ENCODE results near the gene BDKRB2.

The BDKRB2 gene

DNA sequence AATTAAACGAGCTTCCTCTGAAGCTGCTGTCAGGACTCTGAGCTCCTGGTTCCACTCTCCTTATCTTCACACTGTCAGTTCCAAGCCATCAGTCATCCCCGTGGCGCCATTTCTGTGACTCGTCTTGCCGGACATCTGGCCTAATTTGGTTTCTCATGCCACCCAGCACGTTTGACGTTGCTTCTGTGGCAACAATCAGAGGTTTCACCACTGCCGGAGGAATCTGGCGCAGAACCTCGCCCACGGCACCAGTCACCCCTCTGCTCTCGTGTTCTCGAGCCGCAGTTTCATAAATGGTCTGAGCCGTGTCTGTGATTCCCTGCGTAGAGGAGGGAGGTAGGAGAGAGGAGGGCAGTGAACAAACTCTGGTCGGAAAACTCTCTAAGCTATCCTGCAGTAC is 81.0 kb downstream of the BDKRB2 start:
- Histone ChIP-seq H3K4me2 (ENCODE audit: insufficient read depth, low read length) (no peak overlapping the region), H3K79me2 (ENCODE audit: insufficient read depth, low read length) (no peaks in the 10 kb centered on the region), H3K27me3 (ENCODE audit: insufficient read depth, low read length, poor library complexity) (no peaks in the 10 kb centered on the region), H3K9me3 (ENCODE audit: insufficient read depth, low read length, severe bottlenecking) (no peaks in the 10 kb centered on the region), H3K4me3 (ENCODE audit: low read depth in 1 of 2, low read length in 2 of 2) (no peak overlapping the region), H3K4me1 (ENCODE audit: insufficient read depth, low read length) (no peaks in the 10 kb centered on the region), H3K9ac (ENCODE audit: low read depth, low read length) (no peak overlapping the region), H3K36me3 (ENCODE audit: insufficient read depth, low read length) (peaks cover 38% of the 10 kb centered on the region), H2AFZ (ENCODE audit: low read depth, low read length) (no peak overlapping the region), H3K27ac (ENCODE audit: low read length) (no peak overlapping the region), H4K20me1 (ENCODE audit: insufficient read depth, low read length) (no peaks in the 10 kb centered on the region)
- DNase-seq (no peak), ATAC-seq (ENCODE audit: insufficient read depth, low read depth) (no peak)
- TF ChIP-seq EZH2 (IDR thresholded peaks at IDR 0.05; ENCODE audit: borderline replicate concordance, low read depth, low read length, severe bottlenecking): no peak
- TF ChIP-seq, protein P1, sequence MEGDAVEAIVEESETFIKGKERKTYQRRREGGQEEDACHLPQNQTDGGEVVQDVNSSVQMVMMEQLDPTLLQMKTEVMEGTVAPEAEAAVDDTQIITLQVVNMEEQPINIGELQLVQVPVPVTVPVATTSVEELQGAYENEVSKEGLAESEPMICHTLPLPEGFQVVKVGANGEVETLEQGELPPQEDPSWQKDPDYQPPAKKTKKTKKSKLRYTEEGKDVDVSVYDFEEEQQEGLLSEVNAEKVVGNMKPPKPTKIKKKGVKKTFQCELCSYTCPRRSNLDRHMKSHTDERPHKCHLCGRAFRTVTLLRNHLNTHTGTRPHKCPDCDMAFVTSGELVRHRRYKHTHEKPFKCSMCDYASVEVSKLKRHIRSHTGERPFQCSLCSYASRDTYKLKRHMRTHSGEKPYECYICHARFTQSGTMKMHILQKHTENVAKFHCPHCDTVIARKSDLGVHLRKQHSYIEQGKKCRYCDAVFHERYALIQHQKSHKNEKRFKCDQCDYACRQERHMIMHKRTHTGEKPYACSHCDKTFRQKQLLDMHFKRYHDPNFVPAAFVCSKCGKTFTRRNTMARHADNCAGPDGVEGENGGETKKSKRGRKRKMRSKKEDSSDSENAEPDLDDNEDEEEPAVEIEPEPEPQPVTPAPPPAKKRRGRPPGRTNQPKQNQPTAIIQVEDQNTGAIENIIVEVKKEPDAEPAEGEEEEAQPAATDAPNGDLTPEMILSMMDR (IDR thresholded peaks at IDR 0.05; ENCODE audit: borderline replicate concordance, extremely low read depth, low read length, poor library complexity, severe bottlenecking): no peak

DNA sequence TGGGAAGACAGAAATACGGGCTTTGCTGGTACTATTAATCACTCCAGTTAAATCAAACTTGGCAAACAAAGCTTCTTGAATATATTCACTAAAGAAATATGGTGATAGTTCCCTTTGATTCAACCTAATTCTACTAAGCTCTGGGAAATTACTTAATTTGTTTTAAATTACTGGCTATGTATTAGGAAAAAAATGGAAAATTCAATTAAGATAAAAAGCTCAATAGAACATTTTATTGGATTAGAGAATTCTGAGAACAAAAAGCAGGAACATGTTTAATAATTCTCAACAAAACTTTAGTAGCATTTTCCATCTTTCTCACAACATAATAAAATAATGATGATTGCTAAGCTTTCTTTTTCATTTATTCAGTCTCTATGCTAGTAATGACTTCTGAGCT is 81.6 kb downstream of the BDKRB2 start:
- Histone ChIP-seq H2AFZ (ENCODE audit: low read depth, low read length) (no peak overlapping the region), H4K20me1 (ENCODE audit: insufficient read depth, low read length) (no peaks in the 10 kb centered on the region), H3K4me1 (ENCODE audit: insufficient read depth, low read length) (no peaks in the 10 kb centered on the region), H3K36me3 (ENCODE audit: insufficient read depth, low read length) (peaks cover 40% of the 10 kb centered on the region), H3K27me3 (ENCODE audit: insufficient read depth, low read length, poor library complexity) (no peaks in the 10 kb centered on the region), H3K4me2 (ENCODE audit: insufficient read depth, low read length) (no peak overlapping the region), H3K27ac (ENCODE audit: low read length) (no peak overlapping the region), H3K9ac (ENCODE audit: low read depth, low read length) (no peak overlapping the region), H3K9me3 (ENCODE audit: insufficient read depth, low read length, severe bottlenecking) (no peaks in the 10 kb centered on the region), H3K4me3 (ENCODE audit: low read depth in 1 of 2, low read length in 2 of 2) (no peak overlapping the region), H3K79me2 (ENCODE audit: insufficient read depth, low read length) (no peaks in the 10 kb centered on the region)
- ATAC-seq (ENCODE audit: insufficient read depth, low read depth) (no peak), DNase-seq (no peak)
- TF ChIP-seq, protein P1 (IDR thresholded peaks at IDR 0.05; ENCODE audit: borderline replicate concordance, extremely low read depth, low read length, poor library complexity, severe bottlenecking): no peak
- TF ChIP-seq EZH2 (IDR thresholded peaks at IDR 0.05; ENCODE audit: borderline replicate concordance, low read depth, low read length, severe bottlenecking): no peak

DNA sequence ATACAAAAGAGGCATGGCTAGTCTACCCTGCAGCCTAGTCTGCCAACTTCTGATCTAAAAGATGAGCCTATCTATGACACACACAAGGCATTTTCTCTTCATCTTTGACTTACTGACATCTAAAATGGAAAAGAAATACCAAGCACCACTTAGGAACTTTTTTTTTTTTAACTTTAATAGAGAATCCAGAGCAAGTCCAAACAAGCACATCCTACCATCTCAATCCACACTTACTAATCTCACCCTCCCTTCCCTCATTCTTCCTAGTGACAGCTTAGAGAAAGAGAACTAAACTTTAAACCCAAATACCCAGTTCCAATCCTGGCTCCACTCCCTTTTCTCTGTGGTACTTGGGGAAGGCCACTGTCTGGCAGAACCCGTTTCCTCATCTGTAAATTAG is 83.2 kb downstream of the BDKRB2 start:
- no peak overlapping the region for H3K9ac ChIP-seq (ENCODE audit: low read depth, low read length)
- ATAC-seq (ENCODE audit: insufficient read depth, low read depth) (no peak), DNase-seq (no peak)
- no peak overlapping the region for H3K27ac ChIP-seq (ENCODE audit: low read length)
- H3K4me1 ChIP-seq (ENCODE audit: insufficient read depth, low read length): no peaks in the 10 kb centered on the region
- peaks cover 42% of the 10 kb centered on the region for H3K36me3 ChIP-seq (ENCODE audit: insufficient read depth, low read length)
- no peak overlapping the region for H2AFZ ChIP-seq (ENCODE audit: low read depth, low read length)
- H3K4me2 ChIP-seq (ENCODE audit: insufficient read depth, low read length): no peak overlapping the region
- H3K79me2 ChIP-seq (ENCODE audit: insufficient read depth, low read length): no peaks in the 10 kb centered on the region
- no peaks in the 10 kb centered on the region for H3K9me3 ChIP-seq (ENCODE audit: insufficient read depth, low read length, severe bottlenecking)
- H3K27me3 ChIP-seq (ENCODE audit: insufficient read depth, low read length, poor library complexity): no peaks in the 10 kb centered on the region
- TF ChIP-seq, protein P1 (IDR thresholded peaks at IDR 0.05; ENCODE audit: borderline replicate concordance, extremely low read depth, low read length, poor library complexity, severe bottlenecking): no peak
- no peak for TF ChIP-seq EZH2 (IDR thresholded peaks at IDR 0.05; ENCODE audit: borderline replicate concordance, low read depth, low read length, severe bottlenecking)
- H4K20me1 ChIP-seq (ENCODE audit: insufficient read depth, low read length): no peaks in the 10 kb centered on the region
- H3K4me3 ChIP-seq (ENCODE audit: low read depth in 1 of 2, low read length in 2 of 2): no peak overlapping the region
